ENCODE results near the gene TBL3. TPM values are rescaled to one million over a fixed set of nuclear protein-coding genes. Genes with fewer than 3 reads are reported as not detected.

The TBL3 gene
- total RNA-seq, 1 experiment from 2014 or later = 34.7 TPM

GRCh38 chr16:2027024-2028010 lies 55.5 kb downstream of the TBL3 start:
- ChIA-PET POLR2A (interaction anchor here (0.6 kb wide), 1 partner anchor 12 kb away, joined by 6 read pairs; no protein-coding TSS in a partner anchor), CTCF (interaction anchor here (1.0 kb wide), 1 partner anchor 20 kb away, joined by 3 read pairs; the partner anchor contains the start of genes NTHL1 and TSC2)
- Histone ChIP-seq H3K9me3 (no peaks in the 10 kb centered on the region), H3K4me1 (peaks cover 17% of the 10 kb centered on the region), H3K27me3 (replicated peaks; ENCODE audit: control insufficient read depth, insufficient read depth, low read length) (no peaks in the 10 kb centered on the region), H3K36me3 (ENCODE audit: control insufficient read depth, insufficient read depth, low read length) (no peaks in the 10 kb centered on the region), H3K4me3 (ENCODE audit: low read depth, low read length) (peak overlapping the region; percentile 44)
- Mint-ChIP-seq H3K36me3 (ENCODE audit: insufficient read depth, unreplicated experiment) (no peaks in the 10 kb centered on the region), H3K27me3 (ENCODE audit: insufficient read depth, unreplicated experiment) (no peaks in the 10 kb centered on the region), H3K4me1 (ENCODE audit: low read depth, unreplicated experiment) (peaks cover 17% of the 10 kb centered on the region), H3K4me3 (ENCODE audit: unreplicated experiment) (peak overlapping the region; percentile 73), H3K27ac (ENCODE audit: unreplicated experiment) (no peak overlapping the region), H3K9me3 (ENCODE audit: unreplicated experiment) (no peaks in the 10 kb centered on the region)
- peak in 1 of 2 experiments; percentile 51 for DNase-seq
- TF ChIP-seq CTCF (IDR thresholded peaks at IDR 0.05; ENCODE audit: insufficient read depth in 1 of 2, low read depth in 1 of 2, low read length in 1 of 2, severe bottlenecking in 1 of 2, unreplicated experiment in 1 of 2) = peak in 1 of 2 experiments; percentile 19
- BruUV-seq (replicated peaks) = no TSS peak
- intact Hi-C loops (cut with micrococcal nuclease; ENCODE audit: unreplicated experiment) = loop anchor here (1.0 kb wide), 1 partner anchor 20 kb away; the partner anchor contains the start of genes NTHL1 and TSC2

GRCh38 chr16:2028146-2028545 lies 56.3 kb downstream of the TBL3 start:
- H3K9me3 Mint-ChIP-seq (ENCODE audit: unreplicated experiment) = no peaks in the 10 kb centered on the region
- intact Hi-C loops (cut with micrococcal nuclease; ENCODE audit: unreplicated experiment) = no loop called here
- Histone ChIP-seq H3K4me1 (peaks cover 10% of the 10 kb centered on the region; the same call in 1 of the 2 replicates), H3K36me3 (ENCODE audit: control insufficient read depth, insufficient read depth, low read length) (no peaks in the 10 kb centered on the region), H3K9me3 (no peaks in the 10 kb centered on the region), H3K4me3 (ENCODE audit: low read depth, low read length) (peak overlapping the region; percentile 44; the same call in 1 of the 2 replicates), H3K27me3 (replicated peaks; ENCODE audit: control insufficient read depth, insufficient read depth, low read length) (no peaks in the 10 kb centered on the region)
- POLR2A ChIA-PET = no interaction called here
- no peaks in the 10 kb centered on the region for H3K36me3 Mint-ChIP-seq (ENCODE audit: insufficient read depth, unreplicated experiment)
- TF ChIP-seq CTCF (IDR thresholded peaks at IDR 0.05; ENCODE audit: insufficient read depth in 1 of 2, low read depth in 1 of 2, low read length in 1 of 2, severe bottlenecking in 1 of 2, unreplicated experiment in 1 of 2) = no peak
- no peaks in the 10 kb centered on the region for H3K27me3 Mint-ChIP-seq (ENCODE audit: insufficient read depth, unreplicated experiment)
- no peak for DNase-seq
- BruUV-seq (replicated peaks) = no TSS peak
- peaks cover 9% of the 10 kb centered on the region for H3K4me1 Mint-ChIP-seq (ENCODE audit: low read depth, unreplicated experiment)
- H3K27ac Mint-ChIP-seq (ENCODE audit: unreplicated experiment) = no peak overlapping the region
- H3K4me3 Mint-ChIP-seq (ENCODE audit: unreplicated experiment) = peak overlapping the region; percentile 73
- CTCF ChIA-PET = interaction anchor here (1.0 kb wide), 1 partner anchor 19 kb away, joined by 3 read pairs; the partner anchor contains the start of genes NTHL1 and TSC2

GRCh38 chr16:2028620-2029220 lies 56.9 kb downstream of the TBL3 start:
- no peak for DNase-seq
- Mint-ChIP-seq H3K4me1 (ENCODE audit: low read depth, unreplicated experiment) (peaks cover 6% of the 10 kb centered on the region), H3K4me3 (ENCODE audit: unreplicated experiment) (no peak overlapping the region), H3K27ac (ENCODE audit: unreplicated experiment) (no peak overlapping the region), H3K36me3 (ENCODE audit: insufficient read depth, unreplicated experiment) (no peaks in the 10 kb centered on the region), H3K9me3 (ENCODE audit: unreplicated experiment) (no peaks in the 10 kb centered on the region), H3K27me3 (ENCODE audit: insufficient read depth, unreplicated experiment) (no peaks in the 10 kb centered on the region)
- no TSS peak for BruUV-seq (replicated peaks)
- no peaks in the 10 kb centered on the region for H3K27me3 ChIP-seq (replicated peaks; ENCODE audit: control insufficient read depth, insufficient read depth, low read length)
- H3K4me1 ChIP-seq = peaks cover 10% of the 10 kb centered on the region
- TF ChIP-seq CTCF (IDR thresholded peaks at IDR 0.05; ENCODE audit: insufficient read depth in 1 of 2, low read depth in 1 of 2, low read length in 1 of 2, severe bottlenecking in 1 of 2, unreplicated experiment in 1 of 2) = no peak
- H3K4me3 ChIP-seq (ENCODE audit: low read depth, low read length) = no peak overlapping the region
- ChIA-PET CTCF (interaction anchor here (1.0 kb wide), 1 partner anchor 19 kb away, joined by 3 read pairs; the partner anchor contains the start of genes NTHL1 and TSC2), POLR2A (no interaction called here)
- no peaks in the 10 kb centered on the region for H3K36me3 ChIP-seq (ENCODE audit: control insufficient read depth, insufficient read depth, low read length)
- intact Hi-C loops (cut with micrococcal nuclease; ENCODE audit: unreplicated experiment) = no loop called here
- H3K9me3 ChIP-seq = no peaks in the 10 kb centered on the region

Measured in Caco-2 (cell line).